ENCODE measurements around the gene MT1A.

- no peak for TF ChIP-seq REST (IDR thresholded peaks at IDR 0.05; ENCODE audit: insufficient replicate concordance, low read depth)
- no peak for TF ChIP-seq CTCF (IDR thresholded peaks at IDR 0.05; ENCODE audit: insufficient read depth, low read length)
- TF ChIP-seq POLR2AphosphoS5 (IDR thresholded peaks at IDR 0.05; ENCODE audit: low read depth), result no peak
Observed at GRCh38 chr16:56626685-56627084, 11.8 kb upstream of the MT1A start.
